Rectal smooth muscle tissue (tissue), 1 donor: ENCODE results near the gene EBI3.
A peak's percentile ranks its signal among the peaks of the same experiment; 100 is the strongest.
"Not testable (repeated sequence)": the region's sequence is repeated elsewhere in the genome, so short reads cannot be mapped to it uniquely, and the experiment has no call there.

Experiments
- H3K27ac ChIP-seq: one replicate; pipeline ENCODE4 v1.7.0; 2013; ENCODE audit warnings: low read depth, low read length, inconsistent platforms
- H3K27me3 ChIP-seq: one replicate; pipeline ENCODE4 v1.7.0; 2013; ENCODE audit warnings: low read length; ENCODE audit not compliant: control insufficient read depth, insufficient read depth
- H3K36me3 ChIP-seq: one replicate; pipeline ENCODE4 v1.7.0; 2013; ENCODE audit warnings: low read length; ENCODE audit not compliant: control insufficient read depth, insufficient read depth
- H3K4me1 ChIP-seq: one replicate; pipeline ENCODE4 v1.7.0; 2013; ENCODE audit warnings: low read length; ENCODE audit not compliant: control insufficient read depth, insufficient read depth
- H3K4me3 ChIP-seq: one replicate; pipeline ENCODE4 v1.7.0; 2013; ENCODE audit warnings: low read length
- H3K9ac ChIP-seq: one replicate; pipeline ENCODE4 v1.7.0; 2013; ENCODE audit warnings: low read length

EBI3 gene

DNA sequence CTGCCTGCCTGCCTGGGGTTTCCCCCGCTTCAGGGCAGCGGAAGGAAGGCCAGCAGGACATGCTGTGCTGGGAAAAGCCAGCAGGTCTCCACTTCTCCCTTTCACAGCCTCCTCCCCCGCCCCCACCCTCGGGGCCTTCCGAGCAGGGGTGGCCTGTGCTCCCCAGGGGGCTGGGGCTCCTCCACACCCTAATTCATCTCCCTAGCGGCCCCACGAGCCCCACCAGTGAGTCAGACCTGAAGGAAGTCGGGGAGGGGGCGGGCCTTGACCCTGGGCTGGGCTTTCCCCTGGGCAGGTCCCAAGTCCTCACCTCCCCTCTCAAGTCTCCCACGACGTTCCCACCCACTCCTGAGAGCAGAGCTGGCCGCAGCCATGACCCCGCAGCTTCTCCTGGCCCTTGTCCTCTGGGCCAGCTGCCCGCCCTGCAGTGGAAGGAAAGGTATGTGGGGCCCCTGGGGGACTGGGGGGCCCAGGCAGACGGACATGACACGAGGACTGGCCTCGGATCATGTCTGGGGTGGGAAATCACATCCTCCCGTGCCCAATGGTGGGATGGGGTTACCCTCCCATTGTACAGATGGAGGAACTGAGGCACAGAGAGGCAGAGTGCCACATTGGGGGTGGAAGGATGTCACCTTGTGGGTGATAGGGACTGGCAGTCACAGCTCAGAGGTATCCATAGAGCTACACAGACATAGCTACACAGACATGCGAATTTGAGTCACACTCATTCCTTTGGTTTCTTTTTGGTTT, at the start of gene EBI3:
Gene EBI3 (plus strand): TSS at position 345 of the 753 bp plus-strand sequence. CDS start 28 bp downstream, at position 373.
- no peak within 1 kb of the TSS for H3K4me3 ChIP-seq
- H3K9ac ChIP-seq = no peak within 1 kb of the TSS
- H3K27ac ChIP-seq = no peak within 1 kb of the TSS
- H3K4me1 ChIP-seq = no peaks in the 10 kb centered on the region
- H3K27me3 ChIP-seq = peaks cover 13% of the 10 kb centered on the region
- no peaks in the 10 kb centered on the region for H3K36me3 ChIP-seq

DNA sequence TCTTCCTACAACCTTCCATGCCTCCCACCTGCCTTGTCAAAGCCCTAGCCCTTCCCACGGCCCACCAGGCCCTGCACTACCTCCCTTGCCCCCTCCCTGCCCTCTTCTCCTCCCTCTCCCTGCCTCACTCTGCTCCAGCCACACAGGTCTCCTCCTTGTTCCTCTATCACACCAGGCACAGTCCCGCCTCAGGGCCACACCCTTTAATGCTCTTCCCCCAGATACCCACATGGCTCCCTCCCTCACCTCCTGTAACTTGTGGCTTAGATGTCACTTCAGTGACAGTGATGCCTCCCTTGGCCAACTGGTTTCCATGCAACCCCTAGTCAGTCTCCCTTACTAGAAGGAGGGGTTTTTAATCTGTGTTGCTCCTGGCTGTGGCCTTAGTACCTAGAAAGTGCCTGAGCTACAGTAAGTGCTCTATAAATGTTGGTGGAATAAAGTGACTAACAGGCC, 48.2 kb upstream of the EBI3 start:
- H3K4me1 ChIP-seq = peaks cover 3% of the 10 kb centered on the region
- H3K27me3 ChIP-seq = peaks cover 2% of the 10 kb centered on the region
- H3K36me3 ChIP-seq = peaks cover 6% of the 10 kb centered on the region
- no peak overlapping the region for H3K9ac ChIP-seq
- H3K27ac ChIP-seq = no peak overlapping the region
- no peak overlapping the region for H3K4me3 ChIP-seq

DNA sequence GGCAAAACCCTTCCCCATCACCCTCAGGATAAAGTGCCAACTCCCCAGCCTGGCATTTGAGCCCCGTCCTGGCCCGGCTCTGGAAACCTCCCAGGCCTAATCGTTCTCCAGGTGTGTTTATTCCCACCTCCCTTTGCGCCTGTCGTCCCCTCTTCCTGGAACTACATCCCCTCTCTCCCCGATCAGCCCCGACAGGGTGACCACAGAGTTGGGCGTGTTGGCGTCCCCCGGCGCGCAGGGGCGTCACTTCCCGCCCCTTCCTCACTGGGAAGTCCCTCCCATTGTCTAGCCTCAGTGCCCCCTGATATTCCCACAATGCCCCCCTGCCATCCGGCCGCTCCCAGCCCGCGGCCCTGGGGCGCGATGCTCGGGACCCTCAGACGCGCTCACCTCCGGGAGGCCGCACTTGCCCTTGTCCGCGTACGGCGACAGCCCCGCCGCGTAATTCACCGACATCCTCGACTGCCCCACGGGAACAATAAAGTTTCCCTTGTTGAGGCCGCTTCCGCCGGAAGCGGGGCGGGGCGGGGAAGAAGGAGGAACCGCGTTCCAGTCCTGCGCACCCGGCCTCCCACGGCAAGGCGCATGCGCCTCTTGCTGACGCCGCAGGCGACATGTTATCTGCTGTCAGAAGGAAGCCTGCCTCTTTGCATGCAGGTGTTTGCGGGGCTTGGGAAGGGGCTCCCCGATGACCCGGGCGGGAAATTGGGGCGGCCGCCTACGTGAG, 47.1 kb upstream of the EBI3 start, which contains the start of the genes ANKRD24 and SIRT6:
Gene ANKRD24 (plus strand): TSS at position 606 of the 727 bp plus-strand sequence. CDS start 3,737 bp downstream, outside the sequence.
Gene SIRT6 (minus strand): TSS at position 480 of the 727 bp plus-strand sequence. CDS start 24 bp downstream, at position 456.
- Histone ChIP-seq H3K36me3 (peaks cover under 1% of the 10 kb centered on the region), H3K27ac (peak within 1 kb of the TSS; percentile 72), H3K4me1 (peaks cover 3% of the 10 kb centered on the region), H3K27me3 (peaks cover 2% of the 10 kb centered on the region), H3K9ac (peak within 1 kb of the TSS; percentile 86), H3K4me3 (peak within 1 kb of the TSS; percentile 98)

DNA sequence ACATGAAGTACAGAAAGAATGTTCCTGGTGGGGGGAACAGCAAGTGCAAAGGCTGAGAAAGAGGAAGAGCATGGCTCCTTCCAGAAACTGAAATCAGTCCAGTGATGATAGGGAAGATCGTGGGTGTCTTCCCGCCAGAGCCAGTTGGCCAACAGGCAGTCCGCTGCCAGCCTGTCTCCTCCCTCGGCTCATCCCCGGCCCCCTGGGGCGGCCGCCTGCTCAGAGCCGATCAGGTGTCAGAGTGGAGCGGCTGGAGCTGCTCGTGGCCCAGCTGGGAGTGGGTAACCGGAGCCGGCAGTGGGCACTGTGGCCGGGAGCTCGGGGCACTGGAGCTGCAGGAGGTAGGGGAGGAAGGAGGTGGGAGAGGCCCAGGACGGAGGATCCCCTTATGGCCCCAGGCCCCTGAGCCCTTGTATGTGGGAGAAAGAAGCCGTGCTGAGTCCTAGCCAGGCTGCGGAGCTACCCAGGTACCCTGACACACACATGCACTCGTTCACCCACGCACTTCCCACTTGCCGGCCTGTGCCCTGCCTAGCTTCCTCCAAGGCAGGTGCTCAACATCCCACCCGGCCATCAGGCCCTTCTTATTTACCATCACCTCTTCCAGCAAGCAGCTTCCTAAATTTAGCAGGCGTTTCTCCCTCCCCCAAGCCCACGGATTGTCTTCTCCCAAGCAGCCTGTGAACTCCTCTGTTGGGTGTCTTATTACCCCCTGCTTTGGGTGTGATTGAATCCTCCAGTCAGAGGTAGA, 45.2 kb upstream of the EBI3 start:
- peaks cover 2% of the 10 kb centered on the region for H3K27me3 ChIP-seq
- H3K27ac ChIP-seq = no peak overlapping the region
- no peaks in the 10 kb centered on the region for H3K36me3 ChIP-seq
- no peak overlapping the region for H3K4me3 ChIP-seq
- H3K4me1 ChIP-seq = peaks cover 3% of the 10 kb centered on the region
- H3K9ac ChIP-seq = no peak overlapping the region

- Histone ChIP-seq H3K4me3 (no peak overlapping the region), H3K27ac (no peak overlapping the region), H3K4me1 (peaks cover 3% of the 10 kb centered on the region), H3K27me3 (peaks cover 2% of the 10 kb centered on the region), H3K9ac (no peak overlapping the region), H3K36me3 (no peaks in the 10 kb centered on the region)
These were observed 44.5 kb upstream of the EBI3 start for GRCh38 chr19:4184718-4185352.

GRCh38 chr19:4185413-4186086, 43.8 kb upstream of the EBI3 start:
- no peak overlapping the region for H3K9ac ChIP-seq

DNA sequence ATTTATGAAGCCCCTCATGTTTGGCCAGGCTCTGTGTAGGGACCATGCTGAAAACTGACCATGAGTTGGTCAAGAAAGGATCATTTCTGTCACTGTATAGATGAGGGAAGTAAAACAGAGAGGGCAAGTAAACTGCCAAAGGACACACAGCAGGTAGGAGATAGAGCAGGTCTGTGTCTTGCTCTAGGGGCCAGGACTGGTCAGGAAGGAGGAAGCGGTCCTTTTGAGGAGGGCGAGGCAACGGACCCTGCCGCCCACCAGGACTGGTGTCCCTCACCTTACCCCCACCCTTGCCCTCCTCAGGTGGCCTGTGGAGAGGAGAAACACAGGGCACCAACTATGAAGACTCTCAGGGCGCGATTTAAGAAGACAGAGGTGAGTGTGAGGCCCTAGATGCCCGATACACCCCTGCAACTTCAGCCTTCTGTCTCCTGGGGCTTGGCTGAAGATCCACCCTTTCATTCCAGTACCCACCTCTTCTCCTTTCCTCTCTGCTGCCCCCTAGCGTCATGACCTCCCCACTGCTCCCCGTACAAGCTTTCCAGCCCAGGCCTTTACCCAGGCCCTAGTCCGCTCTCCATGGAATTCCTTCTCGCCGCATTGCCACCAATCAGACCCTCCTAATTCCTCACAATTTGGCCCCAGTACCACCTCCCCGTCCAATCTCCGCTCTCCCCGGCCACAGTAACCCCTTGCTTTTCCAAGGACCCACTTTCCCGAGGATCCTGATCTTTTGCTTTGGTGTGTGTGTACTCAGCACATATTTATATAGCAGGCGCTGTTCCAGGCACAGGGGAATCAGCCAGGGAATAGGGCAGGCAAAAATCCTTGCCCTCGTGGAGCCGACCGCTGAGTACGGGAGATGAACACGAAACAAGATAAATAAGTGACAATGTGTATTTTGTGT, 43.0 kb upstream of the EBI3 start:
- H3K4me1 ChIP-seq = peaks cover 3% of the 10 kb centered on the region
- no peak overlapping the region for H3K9ac ChIP-seq
- no peak overlapping the region for H3K27ac ChIP-seq
- peaks cover 2% of the 10 kb centered on the region for H3K27me3 ChIP-seq
- no peaks in the 10 kb centered on the region for H3K36me3 ChIP-seq
- H3K4me3 ChIP-seq = no peak overlapping the region

More at GRCh38 chr19:4185413-4186086, 43.8 kb upstream of the EBI3 start:
- H3K4me1 ChIP-seq = peaks cover 3% of the 10 kb centered on the region
- H3K27me3 ChIP-seq = peaks cover 2% of the 10 kb centered on the region
- H3K4me3 ChIP-seq = no peak overlapping the region
- H3K36me3 ChIP-seq = no peaks in the 10 kb centered on the region
- H3K27ac ChIP-seq = no peak overlapping the region

- no peak overlapping the region for H3K27ac ChIP-seq
- no peaks in the 10 kb centered on the region for H3K36me3 ChIP-seq
- peaks cover 2% of the 10 kb centered on the region for H3K27me3 ChIP-seq
- H3K9ac ChIP-seq = no peak overlapping the region
- H3K4me1 ChIP-seq = peaks cover 3% of the 10 kb centered on the region
- H3K4me3 ChIP-seq = no peak overlapping the region
These were observed 41.8 kb upstream of the EBI3 start for GRCh38 chr19:4187313-4188122.

DNA sequence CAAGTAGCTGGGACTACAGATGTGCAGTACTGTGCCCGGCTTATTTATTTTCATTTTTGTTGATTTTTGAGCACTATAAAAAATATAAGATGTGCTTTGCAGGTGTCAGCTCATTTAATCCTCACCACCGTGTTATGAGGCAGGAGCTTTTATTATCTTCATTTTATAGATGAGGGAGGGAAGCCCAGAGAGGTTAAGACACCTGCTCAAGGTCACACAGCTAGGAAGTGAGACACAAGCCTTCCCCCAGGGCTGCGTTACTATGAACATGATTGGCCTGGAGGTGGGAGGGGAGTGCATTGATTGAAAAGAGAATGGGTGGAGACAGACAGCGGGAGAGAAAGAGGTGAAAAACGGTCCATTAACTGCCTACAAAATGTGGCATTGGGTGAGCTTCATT, 39.7 kb upstream of the EBI3 start:
- Histone ChIP-seq H3K36me3 (no peaks in the 10 kb centered on the region), H3K4me3 (no peak overlapping the region), H3K9ac (no peak overlapping the region), H3K27ac (no peak overlapping the region), H3K27me3 (peaks cover 5% of the 10 kb centered on the region), H3K4me1 (no peaks in the 10 kb centered on the region)

DNA sequence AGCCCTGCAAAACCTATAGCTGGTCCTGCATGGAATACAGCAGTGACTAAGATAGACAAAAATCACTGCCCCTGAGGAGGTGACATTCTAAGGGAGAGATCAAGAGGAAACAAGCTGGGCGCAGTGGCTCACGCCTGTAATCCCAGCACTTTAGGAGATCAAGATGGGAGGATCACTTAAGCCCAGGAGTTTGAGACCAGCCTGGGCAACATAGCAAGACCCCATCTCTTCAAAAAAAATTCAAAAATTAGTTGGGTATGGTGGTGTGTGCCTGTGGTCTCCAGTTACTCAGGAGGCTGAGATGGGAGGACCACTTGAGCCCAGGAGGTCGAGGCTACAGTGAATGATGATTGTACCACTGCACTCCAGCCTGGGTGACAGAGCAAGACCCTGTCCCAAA, 36.8 kb upstream of the EBI3 start:
- not testable (repeated sequence) for H3K36me3 ChIP-seq, H3K9ac ChIP-seq, H3K4me3 ChIP-seq, H3K4me1 ChIP-seq, H3K27ac ChIP-seq
- peaks cover 22% of the 10 kb centered on the region for H3K27me3 ChIP-seq
